Measurements from ENCODE around the gene LKAAEAR1. TPM values are rescaled to one million over a fixed set of nuclear protein-coding genes. Genes with fewer than 3 reads are reported as not detected.

LKAAEAR1 gene
- total and polyA plus RNA-seq, 2 of the 13 experiments (the other 11 are each of a cell fraction or from before 2014, with no cell fraction given), result not detected

DNA sequence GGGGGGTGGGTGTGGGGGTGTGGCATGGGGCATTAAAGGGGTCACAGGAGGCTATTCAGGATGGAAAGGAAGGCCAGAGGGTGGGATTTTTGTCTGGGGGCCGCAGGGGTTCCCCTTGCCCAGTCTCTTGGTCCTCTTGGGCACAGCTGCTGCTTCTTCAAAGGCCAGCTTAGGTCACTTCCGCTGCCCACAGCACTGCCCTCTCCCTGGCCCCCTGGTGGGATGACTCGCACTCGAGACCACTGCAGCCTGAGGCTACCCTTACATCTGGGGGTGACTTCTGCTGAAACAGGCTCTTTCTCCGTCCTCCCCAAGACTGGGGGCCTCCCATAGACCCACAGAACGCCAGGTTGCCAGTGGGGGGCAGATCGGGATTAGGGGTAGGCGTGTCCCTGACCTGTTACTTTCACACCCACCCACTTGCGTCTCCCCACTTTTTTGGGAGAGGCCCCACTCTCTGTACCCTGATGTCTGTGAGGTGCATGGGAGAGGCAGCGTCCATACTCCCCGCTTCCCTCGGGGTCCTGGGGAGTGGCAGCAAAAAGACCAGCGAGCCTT, 1.3 kb downstream of the LKAAEAR1 start (continued):
- TF ChIP-seq ZNF564 (CRISPR knock-in tag; IDR thresholded peaks at IDR 0.05) (no peak), SIN3A (IDR thresholded peaks at IDR 0.05; ENCODE audit: borderline replicate concordance, low read depth, low read length) (0 out of 2 replicates have a peak, but pooled peaks have one; percentile 12), ZBTB43 (CRISPR knock-in tag; conservative IDR thresholded peaks at IDR 0.05) (no peak), ZSCAN20 (CRISPR knock-in tag; IDR thresholded peaks at IDR 0.05; ENCODE audit: borderline replicate concordance) (no peak), ZNF740 (CRISPR knock-in tag; IDR thresholded peaks at IDR 0.05) (no peak), FOXK1 (CRISPR knock-in tag; IDR thresholded peaks at IDR 0.05; ENCODE audit: borderline replicate concordance, low read depth) (no peak)

DNA sequence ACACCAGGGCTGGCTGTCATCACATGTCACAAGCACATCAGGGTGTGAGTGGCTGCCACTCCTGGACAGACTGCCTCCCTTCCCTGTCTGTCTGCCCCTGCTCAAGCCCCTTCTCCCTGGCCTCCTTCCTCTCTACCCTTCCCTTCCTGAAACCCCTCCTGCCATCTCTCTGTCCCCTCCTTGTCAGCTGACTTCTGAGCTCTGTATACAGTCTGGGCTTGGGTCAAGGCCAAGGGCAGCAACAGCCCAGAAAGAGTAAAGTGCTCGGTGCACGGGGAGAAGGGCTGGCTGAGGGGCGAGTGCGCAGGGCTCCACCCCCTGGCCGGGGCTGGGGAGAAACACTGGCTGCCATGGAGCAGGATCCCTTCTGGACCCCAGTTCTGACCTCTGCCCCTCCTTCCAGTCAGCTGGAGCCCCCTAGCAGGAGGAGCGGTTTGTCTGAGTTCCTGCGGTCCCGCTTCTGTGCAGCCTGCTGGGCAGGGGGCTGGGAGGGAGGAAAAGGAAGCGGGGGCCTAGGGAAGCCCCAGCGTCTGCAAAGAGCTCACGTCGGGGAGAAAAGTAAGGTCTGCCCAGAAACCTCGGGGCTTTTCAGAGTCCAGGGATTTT, 2.0 kb downstream of the LKAAEAR1 start:
- Histone ChIP-seq H3K79me2 (ENCODE audit: insufficient read depth, low read length) (no peaks in the 10 kb centered on the region), H3K27me3 (ENCODE audit: control insufficient read depth in 1 of 2, insufficient read depth in 2 of 2, low read length in 2 of 2) (peaks cover 14 to 39% of the 10 kb centered on the region in 2 experiments), H3K4me3 (replicated peaks in 1 of 3; ENCODE audit: insufficient read depth in 1 of 3, low read depth in 2 of 3, low read length in 3 of 3) (peak overlapping the region in 1 of 3 experiments; percentile 30; a peak in 1 of 6 replicates), H3K9me3 (ENCODE audit: low read length) (no peaks in the 10 kb centered on the region), H3K27ac (ENCODE audit: extremely low read length, insufficient read depth, low read length) (no peak overlapping the region), H2AFZ (ENCODE audit: low read length) (no peak overlapping the region), H3K9ac (ENCODE audit: insufficient read depth, low read depth, low read length) (no peak overlapping the region), H4K20me1 (ENCODE audit: insufficient read depth, low read length) (peaks cover 9% of the 10 kb centered on the region; the same call in 1 of the 2 replicates), H3K36me3 (replicated peaks in 1 of 2; ENCODE audit: control insufficient read depth in 1 of 2, insufficient read depth in 2 of 2, low read length in 2 of 2) (no peaks in the 10 kb centered on the region), H3K4me1 (ENCODE audit: insufficient read depth, low read length) (peaks cover 63% of the 10 kb centered on the region), H3K4me2 (ENCODE audit: low read depth, low read length) (peak overlapping the region; percentile 99)
- intact Hi-C loops (cut with micrococcal nuclease; ENCODE audit: unreplicated experiment) (no loop called here), in situ Hi-C loops (cut with HindIII; ENCODE audit: extremely low pct_ligation_motif_present, low pct_unique_long_range_greater_than_20kb) (loop anchor here (5.0 kb wide), 1 partner anchor 35 kb away; no protein-coding TSS in a partner anchor)
- FAIRE-seq (peak; percentile 56), DNase-seq (ENCODE audit: low spot score) (peak; percentile 55), ATAC-seq (peak; percentile 9)
- POLR2A ChIA-PET, result interaction anchor here (1.1 to 4.9 kb wide), 4 partner anchors 17 to 223 kb away, joined by 3 to 25 read pairs (median 12); partner anchors contain the start of gene TCEA2
- 4% methylated on average over 13 of the region's 13 CpGs for WGBS (ENCODE audit: low lambda C conversion rate)
- CTCF ChIA-PET (ENCODE audit: low intra/inter-chr PET ratio, low total read pairs), result interaction anchor here (2.3 kb wide), 1 partner anchor 38 kb away, joined by 14 read pairs; no protein-coding TSS in a partner anchor
- BruUV-seq (replicated peaks), result no TSS peak
- TF ChIP-seq IKZF5 (CRISPR knock-in tag; IDR thresholded peaks at IDR 0.05), result peak; percentile 21; the same call in 1 of the 2 replicates
- TF ChIP-seq, protein P1, sequence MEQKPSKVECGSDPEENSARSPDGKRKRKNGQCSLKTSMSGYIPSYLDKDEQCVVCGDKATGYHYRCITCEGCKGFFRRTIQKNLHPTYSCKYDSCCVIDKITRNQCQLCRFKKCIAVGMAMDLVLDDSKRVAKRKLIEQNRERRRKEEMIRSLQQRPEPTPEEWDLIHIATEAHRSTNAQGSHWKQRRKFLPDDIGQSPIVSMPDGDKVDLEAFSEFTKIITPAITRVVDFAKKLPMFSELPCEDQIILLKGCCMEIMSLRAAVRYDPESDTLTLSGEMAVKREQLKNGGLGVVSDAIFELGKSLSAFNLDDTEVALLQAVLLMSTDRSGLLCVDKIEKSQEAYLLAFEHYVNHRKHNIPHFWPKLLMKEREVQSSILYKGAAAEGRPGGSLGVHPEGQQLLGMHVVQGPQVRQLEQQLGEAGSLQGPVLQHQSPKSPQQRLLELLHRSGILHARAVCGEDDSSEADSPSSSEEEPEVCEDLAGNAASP (CRISPR knock-in tag; IDR thresholded peaks at IDR 0.05; ENCODE audit: borderline replicate concordance), result peak; percentile 80; the same call in 1 of the 2 replicates
- TF ChIP-seq, protein P2, sequence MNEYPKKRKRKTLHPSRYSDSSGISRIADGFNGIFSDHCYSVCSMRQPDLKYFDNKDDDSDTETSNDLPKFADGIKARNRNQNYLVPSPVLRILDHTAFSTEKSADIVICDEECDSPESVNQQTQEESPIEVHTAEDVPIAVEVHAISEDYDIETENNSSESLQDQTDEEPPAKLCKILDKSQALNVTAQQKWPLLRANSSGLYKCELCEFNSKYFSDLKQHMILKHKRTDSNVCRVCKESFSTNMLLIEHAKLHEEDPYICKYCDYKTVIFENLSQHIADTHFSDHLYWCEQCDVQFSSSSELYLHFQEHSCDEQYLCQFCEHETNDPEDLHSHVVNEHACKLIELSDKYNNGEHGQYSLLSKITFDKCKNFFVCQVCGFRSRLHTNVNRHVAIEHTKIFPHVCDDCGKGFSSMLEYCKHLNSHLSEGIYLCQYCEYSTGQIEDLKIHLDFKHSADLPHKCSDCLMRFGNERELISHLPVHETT (CRISPR knock-in tag; conservative IDR thresholded peaks at IDR 0.05), result no peak
- TF ChIP-seq YEATS4 (CRISPR knock-in tag; IDR thresholded peaks at IDR 0.05; ENCODE audit: borderline replicate concordance), result no peak
- TF ChIP-seq MTA3 (CRISPR knock-in tag; IDR thresholded peaks at IDR 0.05), result no peak
- TF ChIP-seq, protein P3, sequence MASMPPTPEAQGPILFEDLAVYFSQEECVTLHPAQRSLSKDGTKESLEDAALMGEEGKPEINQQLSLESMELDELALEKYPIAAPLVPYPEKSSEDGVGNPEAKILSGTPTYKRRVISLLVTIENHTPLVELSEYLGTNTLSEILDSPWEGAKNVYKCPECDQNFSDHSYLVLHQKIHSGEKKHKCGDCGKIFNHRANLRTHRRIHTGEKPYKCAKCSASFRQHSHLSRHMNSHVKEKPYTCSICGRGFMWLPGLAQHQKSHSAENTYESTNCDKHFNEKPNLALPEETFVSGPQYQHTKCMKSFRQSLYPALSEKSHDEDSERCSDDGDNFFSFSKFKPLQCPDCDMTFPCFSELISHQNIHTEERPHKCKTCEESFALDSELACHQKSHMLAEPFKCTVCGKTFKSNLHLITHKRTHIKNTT (CRISPR knock-in tag; IDR thresholded peaks at IDR 0.05), result no peak
- no peak for TF ChIP-seq JUND (CRISPR knock-in tag; IDR thresholded peaks at IDR 0.05)
- no peak for TF ChIP-seq HNF4G (IDR thresholded peaks at IDR 0.05; ENCODE audit: borderline replicate concordance, low read depth, low read length)
- TF ChIP-seq HNF4G (CRISPR knock-in tag; IDR thresholded peaks at IDR 0.05; ENCODE audit: borderline replicate concordance, low read depth), result no peak

Data from HepG2 (cell line).